GM12878 (cell line): ENCODE results near the gene NAALADL2. TPM values are rescaled to one million over a fixed set of nuclear protein-coding genes. Genes with fewer than 3 reads are reported as not detected.

Source experiments
- ATAC-seq: fragments of 200-7000 bp; cut with Tn5 transposase; 3 replicates; pipeline ENCODE4 v1.9.1; 2020; ENCODE audit warnings: mild to moderate bottlenecking, moderate library complexity
- BruUV-seq: library from RNA; stranded (reverse); fragments of 400-500 nt; replicated peaks from 2 replicates; lab custom pipeline; 2021; lab: Mats Ljungman, UMichigan
- CTCF ChIA-PET: fragments of 300-600 bp; sonication (Branson Sonifier 250); formaldehyde crosslinking; extraction: SDS; loops from one replicate; lab custom pipeline; 2021; ENCODE audit warnings: inconsistent platforms; lab: Yijun Ruan, JAX
- POLR2A ChIA-PET: fragments of 350-600 bp; formaldehyde crosslinking; extraction: SDS; loops from one replicate; lab custom pipeline; 2021; ENCODE audit warnings: inconsistent platforms; lab: Charles Lee
- RAD21 ChIA-PET: fragments of 300-600 bp; sonication (Branson Sonifier 250); formaldehyde crosslinking; loops from one replicate; lab custom pipeline; 2023; ENCODE audit warnings: antibody characterized with exemption; ENCODE audit not compliant: unreplicated experiment; lab: Charles Lee
- SMC1A ChIA-PET: fragments of 300-600 bp; sonication (Branson Sonifier 250); formaldehyde crosslinking; loops from one replicate; lab custom pipeline; 2023; ENCODE audit not compliant: unreplicated experiment, uncharacterized antibody; lab: Charles Lee
- DNase-seq: peaks from one replicate; pipeline ENCODE4 v3.0.0-alpha.2; 2011; ENCODE audit warnings: low read depth, low spot score
- FAIRE-seq: peaks from 3 replicates; lab custom pipeline; 2011; peaks lifted over from hg19 to GRCh38; lab: Jason Lieb, UNC
- H2AFZ ChIP-seq: 2 replicates; pipeline ENCODE4 v1.6.0; 2011; ENCODE audit warnings: low read depth, low read length, control low read depth; ENCODE audit not compliant: control insufficient read depth
- H3K27ac ChIP-seq: 2 replicates; pipeline ENCODE4 v1.5.1; 2011; ENCODE audit warnings: control low read depth; ENCODE audit not compliant: control insufficient read depth, insufficient read depth
- H3K27me3 ChIP-seq, 2 experiments: replicated peaks in 1 of 2; 2 replicates each; pipeline versions ENCODE4 v1.6.0 to v1.6.1; 2011; ENCODE audit warnings: low read length in 1 of 2; ENCODE audit not compliant: control insufficient read depth in 2 of 2, insufficient read depth in 2 of 2
- H3K36me3 ChIP-seq, 2 experiments: 2 replicates each; pipeline ENCODE4 v1.5.1; 2011; ENCODE audit warnings: low read length in 1 of 2; ENCODE audit not compliant: control insufficient read depth in 2 of 2, insufficient read depth in 2 of 2
- H3K4me1 ChIP-seq: 2 replicates; pipeline ENCODE4 v1.6.1; 2011; ENCODE audit warnings: mild to moderate bottlenecking, low read length, moderate library complexity, mixed read lengths; ENCODE audit not compliant: control insufficient read depth, insufficient read depth
- H3K4me2 ChIP-seq: 2 replicates; pipeline ENCODE4 v1.6.0; 2011; ENCODE audit warnings: control low read depth; ENCODE audit not compliant: control insufficient read depth, insufficient read depth
- H3K4me3 ChIP-seq: fragments of 200-600 bp; sonication (generic); 2 replicates; pipeline ENCODE4 v1.5.1; 2016
- H3K79me2 ChIP-seq: 2 replicates; pipeline ENCODE4 v1.6.0; 2011; ENCODE audit warnings: low read length; ENCODE audit not compliant: control insufficient read depth, insufficient read depth
- H3K9ac ChIP-seq: 2 replicates; pipeline ENCODE4 v1.8.0; 2011; ENCODE audit warnings: low read length, control low read depth, mixed read lengths; ENCODE audit not compliant: control insufficient read depth, insufficient read depth
- H3K9me3 ChIP-seq: replicated peaks from 3 replicates; pipeline ENCODE4 v1.5.1; 2011; ENCODE audit warnings: mild to moderate bottlenecking, low read length; ENCODE audit not compliant: control insufficient read depth, insufficient read depth
- H4K20me1 ChIP-seq: 2 replicates; pipeline ENCODE4 v1.6.0; 2011; ENCODE audit not compliant: control insufficient read depth, insufficient read depth
- BCL11A ChIP-seq: IDR thresholded peaks from 2 replicates; pipeline ENCODE4 v1.6.1; 2011; ENCODE audit warnings: low read depth, low read length
- ETV6 ChIP-seq, 2 experiments: fragments of 450-650 bp in 1 of 2; IDR thresholded peaks in 1 of 2; conservative IDR thresholded peaks in 1 of 2; 2 replicates each; pipeline ENCODE4 v1.6.1; 2014; ENCODE audit warnings: antibody characterized with exemption in 1 of 2, borderline replicate concordance in 1 of 2, low read depth in 1 of 2, mild to moderate bottlenecking in 1 of 2, moderate library complexity in 1 of 2
- GATAD2B ChIP-seq: fragments of 450-650 bp; conservative IDR thresholded peaks from 2 replicates; pipeline ENCODE4 v1.6.1; 2017; ENCODE audit warnings: low read depth, mild to moderate bottlenecking, moderate library complexity
- HCFC1 ChIP-seq: fragments of 150-350 bp; IDR thresholded peaks from 2 replicates; pipeline ENCODE4 v1.6.1; 2014; ENCODE audit warnings: low read length
- MTA2 ChIP-seq: fragments of 450-650 bp; IDR thresholded peaks from 2 replicates; pipeline ENCODE4 v1.6.1; 2016; ENCODE audit warnings: low read depth, mild to moderate bottlenecking, moderate library complexity
- MYC ChIP-seq: IDR thresholded peaks from 2 replicates; pipeline ENCODE4 v1.6.1; 2011; ENCODE audit warnings: mild to moderate bottlenecking, low read length, moderate library complexity, inconsistent platforms; ENCODE audit not compliant: insufficient read depth, insufficient replicate concordance, insufficient read length, severe bottlenecking
- NFYB ChIP-seq: IDR thresholded peaks from 2 replicates; pipeline ENCODE4 v1.6.1; 2011; ENCODE audit warnings: low read depth, mild to moderate bottlenecking, low read length, improper control_type of control experiment, moderate library complexity; ENCODE audit not compliant: insufficient read depth
- PAX8 ChIP-seq: fragments of 450-650 bp; IDR thresholded peaks from 2 replicates; pipeline ENCODE4 v1.6.1; 2017; ENCODE audit warnings: mild to moderate bottlenecking, moderate library complexity
- PML ChIP-seq: IDR thresholded peaks from 2 replicates; pipeline ENCODE4 v1.6.1; 2012; ENCODE audit warnings: low read length, inconsistent platforms
- POLR2AphosphoS2 ChIP-seq: IDR thresholded peaks from 2 replicates; pipeline ENCODE4 v1.6.1; 2011; ENCODE audit warnings: low read depth, mild to moderate bottlenecking, low read length, improper control_type of control experiment, moderate library complexity
- RAD21 ChIP-seq: IDR thresholded peaks from 2 replicates; pipeline ENCODE4 v1.6.1; 2011; ENCODE audit warnings: mild to moderate bottlenecking, low read depth, low read length, moderate library complexity; ENCODE audit not compliant: insufficient read depth
- SIN3A ChIP-seq: IDR thresholded peaks from 2 replicates; pipeline ENCODE4 v1.6.1; 2012; ENCODE audit warnings: low read depth, low read length, improper control_type of control experiment
- SMAD1 ChIP-seq: fragments of 450-650 bp; IDR thresholded peaks from 2 replicates; pipeline ENCODE4 v1.6.1; 2018; ENCODE audit warnings: mild to moderate bottlenecking, low read depth; ENCODE audit not compliant: partially characterized antibody
- SUZ12 ChIP-seq: fragments of 200-600 bp; sonication (generic); IDR thresholded peaks from one replicate; pipeline ENCODE4 v1.6.1; 2018; ENCODE audit warnings: antibody characterized with exemption, mild to moderate bottlenecking; ENCODE audit not compliant: unreplicated experiment
- TARDBP ChIP-seq: IDR thresholded peaks from 2 replicates; pipeline ENCODE4 v1.6.1; 2016; ENCODE audit warnings: borderline replicate concordance
- YBX1 ChIP-seq: fragments of 450-650 bp; IDR thresholded peaks from 2 replicates; pipeline ENCODE4 v1.6.1; 2016; ENCODE audit warnings: antibody characterized with exemption
- ZNF217 ChIP-seq: fragments of 450-650 bp; IDR thresholded peaks from 2 replicates; pipeline ENCODE4 v1.6.1; 2017; ENCODE audit warnings: antibody characterized with exemption, mild to moderate bottlenecking
- ZNF24 ChIP-seq: fragments of 450-650 bp; IDR thresholded peaks from 2 replicates; pipeline ENCODE4 v1.6.1; 2017; ENCODE audit warnings: antibody characterized with exemption, mild to moderate bottlenecking
- WGBS: methylation state at CpG from one replicate; pipeline ENCODE4 v1.1.6; 2016; ENCODE audit warnings: low lambda C conversion rate; ENCODE audit not compliant: insufficient replicate concordance, insufficient coverage; ENCODE audit errors: missing lambda C conversion rate; 5-methylcytosine and 5-hydroxymethylcytosine counted together
- in situ Hi-C: fragments of 300-500 bp; cut with MboI; formaldehyde crosslinking; loops from 9 replicates; pipeline ENCODE4 v1.14.3; 2018; ENCODE audit warnings: mixed read lengths
- intact Hi-C: fragments of 100-400 bp; cut with micrococcal nuclease; formaldehyde crosslinking; loops from one replicate; pipeline ENCODE4 v1.14.2; 2022; ENCODE audit not compliant: unreplicated experiment
- polyA plus RNA-seq, 11 experiments: library from polyadenylated mRNA; depleted of rRNA in 4 of 11; unstranded in 6 of 11; stranded (reverse) in 5 of 11; fragments of >200 nt; fragmentation: Nextera tagmentation in 4 of 11; fragmentation: Illumina TruSeq in 1 of 11; extraction: Ambion mirVana in 4 of 11; extraction: Trizol in 1 of 11; gene quantifications; 1 replicate in 1 of 11; 2 replicates in 10 of 11; pipeline versions ENCODE4 v1.2.1 to v1.2.3, GENCODE V29; 2011 to 2016; ENCODE audit warnings: inconsistent platforms in 2 of 11, missing spikeins in 2 of 11, low read depth in 1 of 11
- total RNA-seq, 4 experiments: library from RNA; depleted of rRNA in 3 of 4; stranded (reverse); fragments of >200 nt in 3 of 4; fragmentation: Illumina TruSeq in 1 of 4; extraction: Trizol in 1 of 4; gene quantifications; 2 replicates each; pipeline versions ENCODE4 v1.2.1 to v1.2.3, GENCODE V29; 2013 to 2021
- TF ChIP-seq, protein P1 (sequence below), 3 experiments: IDR thresholded peaks in 2 of 3; conservative IDR thresholded peaks in 1 of 3; 2 replicates each; pipeline ENCODE4 v1.5.1; 2011; ENCODE audit warnings: low read depth in 3 of 3, low read length in 3 of 3, mild to moderate bottlenecking in 3 of 3, control low read depth in 2 of 3, moderate library complexity in 2 of 3, inconsistent platforms in 1 of 3, mixed read lengths in 1 of 3; ENCODE audit not compliant: control insufficient read depth in 2 of 3, insufficient read depth in 1 of 3; ENCODE audit errors: extremely low read depth in 1 of 3

NAALADL2 gene
- total and polyA plus RNA-seq, 10 of the 15 experiments (the other 5 are each of a cell fraction or from before 2014, with no cell fraction given) = 0.06 to 10.8 (median 0.46) TPM

DNA sequence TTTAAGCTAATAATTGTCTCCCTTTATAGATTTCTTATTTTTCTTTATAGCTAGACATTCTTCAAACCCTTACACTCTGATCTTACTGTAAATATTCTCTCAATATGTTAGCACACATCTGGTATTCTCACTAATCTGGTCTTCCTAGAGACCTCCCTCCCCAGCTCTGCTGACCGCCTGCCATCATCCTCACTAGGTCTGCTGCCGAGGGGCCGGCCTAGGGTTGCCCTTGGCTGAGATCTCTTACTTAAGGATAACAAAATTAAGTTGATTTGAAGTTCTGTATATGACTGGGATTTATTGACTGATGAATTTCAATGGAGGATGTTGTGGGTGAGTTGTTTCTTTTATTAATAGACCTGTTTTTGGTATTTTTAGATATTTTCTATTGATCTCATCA lies 586.6 kb downstream of the NAALADL2 start (continued):
- TF ChIP-seq SMAD1 (no peak), MYC (no peak), ZNF217 (no peak), YBX1 (no peak)
- TF ChIP-seq, all 136 proteins: peak for 0

DNA sequence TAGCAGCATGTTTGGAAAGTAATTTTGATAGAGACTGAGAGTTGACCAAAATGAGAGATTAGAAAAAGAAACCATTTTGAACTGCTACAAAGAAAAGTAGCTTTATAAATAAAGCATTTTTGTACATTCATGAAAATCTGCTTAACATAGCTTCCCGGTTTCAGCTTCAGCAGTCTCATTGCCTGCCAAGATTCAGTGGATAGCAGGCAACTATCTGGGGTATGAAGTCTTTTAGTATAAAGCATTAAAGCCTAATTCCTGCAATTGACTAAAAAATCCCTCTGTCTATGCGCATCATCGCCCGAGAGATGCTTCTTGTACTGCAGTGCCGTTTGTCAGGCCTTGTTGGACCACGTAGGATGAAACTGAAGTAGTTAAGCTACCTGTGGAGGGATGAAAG lies 588.4 kb downstream of the NAALADL2 start:
- Histone ChIP-seq H2AFZ (no peak overlapping the region), H3K4me1 (no peaks in the 10 kb centered on the region), H3K79me2 (no peaks in the 10 kb centered on the region), H3K4me2 (no peak overlapping the region), H3K27ac (no peak overlapping the region), H3K36me3 (no peaks in the 10 kb centered on the region), H3K4me3 (no peak overlapping the region), H4K20me1 (no peaks in the 10 kb centered on the region), H3K9me3 (no peaks in the 10 kb centered on the region), H3K9ac (no peak overlapping the region), H3K27me3 (no peaks in the 10 kb centered on the region)
- in situ Hi-C loops (no loop called here), intact Hi-C loops (no loop called here)
- ChIA-PET RAD21 (interaction anchor here (1.7 kb wide), 1 partner anchor 89 kb away, joined by 3 read pairs; no protein-coding TSS in a partner anchor), POLR2A (no interaction called here), SMC1A (interaction anchor here (0.9 to 4.8 kb wide), 6 partner anchors 9 to 179 kb away, joined by 3 to 17 read pairs (median 3); no protein-coding TSS in a partner anchor), CTCF (interaction anchor here (1.2 kb wide), 1 partner anchor 30 kb away, joined by 3 read pairs; no protein-coding TSS in a partner anchor)
- no TSS peak for BruUV-seq
- 49% methylated on average over 6 of the region's 6 CpGs for WGBS
- FAIRE-seq = no peak
- no peak for DNase-seq
- ATAC-seq = no peak
- TF ChIP-seq POLR2AphosphoS2 (no peak), SIN3A (no peak), SUZ12 (no peak), TARDBP (no peak), SMAD1 (no peak), NFYB (no peak), RAD21 (no peak), BCL11A (no peak), MTA2 (no peak), PAX8 (no peak), ETV6 (conservative IDR thresholded peaks at IDR 0.05 in 1 of 2, IDR thresholded peaks at IDR 0.05 in 1 of 2; ENCODE audit: borderline replicate concordance in 1 of 2, low read depth in 1 of 2) (no peak), PML (no peak), ZNF24 (no peak), HCFC1 (no peak), GATAD2B (no peak)
- TF ChIP-seq, protein P1, sequence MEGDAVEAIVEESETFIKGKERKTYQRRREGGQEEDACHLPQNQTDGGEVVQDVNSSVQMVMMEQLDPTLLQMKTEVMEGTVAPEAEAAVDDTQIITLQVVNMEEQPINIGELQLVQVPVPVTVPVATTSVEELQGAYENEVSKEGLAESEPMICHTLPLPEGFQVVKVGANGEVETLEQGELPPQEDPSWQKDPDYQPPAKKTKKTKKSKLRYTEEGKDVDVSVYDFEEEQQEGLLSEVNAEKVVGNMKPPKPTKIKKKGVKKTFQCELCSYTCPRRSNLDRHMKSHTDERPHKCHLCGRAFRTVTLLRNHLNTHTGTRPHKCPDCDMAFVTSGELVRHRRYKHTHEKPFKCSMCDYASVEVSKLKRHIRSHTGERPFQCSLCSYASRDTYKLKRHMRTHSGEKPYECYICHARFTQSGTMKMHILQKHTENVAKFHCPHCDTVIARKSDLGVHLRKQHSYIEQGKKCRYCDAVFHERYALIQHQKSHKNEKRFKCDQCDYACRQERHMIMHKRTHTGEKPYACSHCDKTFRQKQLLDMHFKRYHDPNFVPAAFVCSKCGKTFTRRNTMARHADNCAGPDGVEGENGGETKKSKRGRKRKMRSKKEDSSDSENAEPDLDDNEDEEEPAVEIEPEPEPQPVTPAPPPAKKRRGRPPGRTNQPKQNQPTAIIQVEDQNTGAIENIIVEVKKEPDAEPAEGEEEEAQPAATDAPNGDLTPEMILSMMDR (IDR thresholded peaks at IDR 0.05 in 2 of 3, conservative IDR thresholded peaks at IDR 0.05 in 1 of 3; ENCODE audit: control insufficient read depth in 2 of 3, extremely low read depth in 1 of 3, insufficient read depth in 1 of 3, low read depth in 3 of 3, low read length in 3 of 3) = no peak
